Activated B cell treated with CpG ODN at 0.5 μM for 24 hours (primary cell): ENCODE results near the gene GTPBP1. TPM values are rescaled to one million over a fixed set of nuclear protein-coding genes. Genes with fewer than 3 reads are reported as not detected.

Experiments
- ATAC-seq: fragments of 200-7000 bp; cut with Tn5 transposase; one replicate; pipeline ENCODE4 v1.10.0; 2021; ENCODE audit warnings: low read depth, mild to moderate bottlenecking, moderate library complexity
- CTCF ChIA-PET: fragments of 350-600 bp; sonication (Branson Sonifier 250); formaldehyde crosslinking; loops from one replicate; lab custom pipeline; 2021; ENCODE audit warnings: antibody characterized with exemption; lab: Charles Lee
- POLR2A ChIA-PET: fragments of 350-600 bp; sonication (Branson Sonifier 250); formaldehyde crosslinking; loops from one replicate; lab custom pipeline; 2021; ENCODE audit warnings: antibody characterized with exemption; lab: Charles Lee
- DNase-seq: peaks from one replicate; pipeline ENCODE4 v3.0.0; 2022
- H3K27ac Mint-ChIP-seq: one replicate; pipeline ENCODE4 v1.8.0; 2020; ENCODE audit warnings: mixed read lengths
- H3K27me3 Mint-ChIP-seq: one replicate; pipeline ENCODE4 v1.8.0; 2021; ENCODE audit warnings: mixed read lengths
- H3K36me3 Mint-ChIP-seq: one replicate; pipeline ENCODE4 v1.8.0; 2021; ENCODE audit warnings: low read depth, mixed read lengths
- H3K4me1 Mint-ChIP-seq: one replicate; pipeline ENCODE4 v1.8.0; 2021; ENCODE audit warnings: mixed read lengths
- H3K4me3 Mint-ChIP-seq: one replicate; pipeline ENCODE4 v1.8.0; 2020; ENCODE audit warnings: mild to moderate bottlenecking, mixed read lengths
- H3K9me3 Mint-ChIP-seq: one replicate; pipeline ENCODE4 v1.8.0; 2020; ENCODE audit warnings: mixed read lengths
- intact Hi-C: fragments of 100-400 bp; cut with micrococcal nuclease; formaldehyde crosslinking; loops from one replicate; pipeline ENCODE4 v1.15.1; 2024
- total RNA-seq: library from RNA; stranded (reverse); gene quantifications from 2 replicates; pipeline ENCODE4 v1.2.3, GENCODE V29; 2022
- TF ChIP-seq, protein P1 (sequence below): fragments of 200-600 bp; IDR thresholded peaks from one replicate; pipeline ENCODE4 v1.8.0; 2022; ENCODE audit warnings: antibody characterized with exemption, mild to moderate bottlenecking

Gene GTPBP1
- total RNA-seq, 1 donor from 2014 or later: 103 TPM

- TF ChIP-seq, protein P1, sequence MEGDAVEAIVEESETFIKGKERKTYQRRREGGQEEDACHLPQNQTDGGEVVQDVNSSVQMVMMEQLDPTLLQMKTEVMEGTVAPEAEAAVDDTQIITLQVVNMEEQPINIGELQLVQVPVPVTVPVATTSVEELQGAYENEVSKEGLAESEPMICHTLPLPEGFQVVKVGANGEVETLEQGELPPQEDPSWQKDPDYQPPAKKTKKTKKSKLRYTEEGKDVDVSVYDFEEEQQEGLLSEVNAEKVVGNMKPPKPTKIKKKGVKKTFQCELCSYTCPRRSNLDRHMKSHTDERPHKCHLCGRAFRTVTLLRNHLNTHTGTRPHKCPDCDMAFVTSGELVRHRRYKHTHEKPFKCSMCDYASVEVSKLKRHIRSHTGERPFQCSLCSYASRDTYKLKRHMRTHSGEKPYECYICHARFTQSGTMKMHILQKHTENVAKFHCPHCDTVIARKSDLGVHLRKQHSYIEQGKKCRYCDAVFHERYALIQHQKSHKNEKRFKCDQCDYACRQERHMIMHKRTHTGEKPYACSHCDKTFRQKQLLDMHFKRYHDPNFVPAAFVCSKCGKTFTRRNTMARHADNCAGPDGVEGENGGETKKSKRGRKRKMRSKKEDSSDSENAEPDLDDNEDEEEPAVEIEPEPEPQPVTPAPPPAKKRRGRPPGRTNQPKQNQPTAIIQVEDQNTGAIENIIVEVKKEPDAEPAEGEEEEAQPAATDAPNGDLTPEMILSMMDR: no peak
- Mint-ChIP-seq H3K4me3 (peak overlapping the region; percentile 87), H3K4me1 (peaks cover 62% of the 10 kb centered on the region), H3K27ac (peak overlapping the region; percentile 89), H3K27me3 (no peaks in the 10 kb centered on the region), H3K9me3 (no peaks in the 10 kb centered on the region), H3K36me3 (peaks cover 14% of the 10 kb centered on the region)
- DNase-seq: no peak
- POLR2A ChIA-PET: interaction anchor here (0.5 to 3.6 kb wide), 8 partner anchors 22 to 1287 kb away, joined by 3 to 16 read pairs (median 4); partner anchors contain the start of genes GTPBP1 and RPL3
- intact Hi-C loops: loop anchor here (1.0 to 5.0 kb wide), 4 partner anchors 35 to 560 kb away; partner anchors contain the start of genes DNAL4, NPTXR and RPL3
- CTCF ChIA-PET: interaction anchor here (1.2 kb wide), 2 partner anchors 9 to 75 kb away, joined by 3 to 7 read pairs; partner anchors contain the start of gene TOMM22
- no peak for ATAC-seq
Measured at GRCh38 chr22:38756711-38757463, 51.1 kb downstream of the GTPBP1 start.

DNA sequence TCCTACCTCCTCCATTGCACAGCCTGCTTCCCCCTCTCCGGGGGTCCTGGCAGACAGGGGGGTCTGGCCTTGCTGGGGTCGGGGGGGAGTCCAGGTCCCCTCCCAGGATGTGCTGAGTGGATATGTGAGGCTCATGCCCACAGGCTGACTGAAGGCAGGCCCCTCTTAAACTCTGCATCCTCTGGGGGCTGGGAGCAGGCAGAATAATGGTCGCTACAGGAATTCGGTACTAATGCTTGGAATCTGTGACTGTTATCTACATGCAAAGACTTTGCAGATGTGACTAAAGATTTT lies 51.7 kb downstream of the GTPBP1 start:
- H3K36me3 Mint-ChIP-seq: peaks cover 9% of the 10 kb centered on the region
- H3K27me3 Mint-ChIP-seq: no peaks in the 10 kb centered on the region
- peaks cover 57% of the 10 kb centered on the region for H3K4me1 Mint-ChIP-seq
- DNase-seq: no peak
- no peak overlapping the region for H3K4me3 Mint-ChIP-seq
- no peak overlapping the region for H3K27ac Mint-ChIP-seq
- TF ChIP-seq, protein P1: no peak
- ChIA-PET CTCF (interaction anchor here (1.2 kb wide), 1 partner anchor 76 kb away, joined by 3 read pairs; the partner anchor contains the start of gene TOMM22), POLR2A (interaction anchor here (0.9 to 3.6 kb wide), 3 partner anchors 25 to 51 kb away, joined by 3 to 16 read pairs (median 4); partner anchors contain the start of gene GTPBP1)
- no peaks in the 10 kb centered on the region for H3K9me3 Mint-ChIP-seq
- no peak for ATAC-seq
- intact Hi-C loops: loop anchor here (5.0 kb wide), 3 partner anchors 35 to 560 kb away; partner anchors contain the start of genes NPTXR and RPL3

- no peaks in the 10 kb centered on the region for H3K27me3 Mint-ChIP-seq
- H3K4me3 Mint-ChIP-seq: peak overlapping the region; percentile 35
- no peaks in the 10 kb centered on the region for H3K9me3 Mint-ChIP-seq
- ATAC-seq (no peak), DNase-seq (no peak)
- H3K36me3 Mint-ChIP-seq: peaks cover 4% of the 10 kb centered on the region
- ChIA-PET POLR2A (interaction anchor here (0.6 to 1.1 kb wide), 4 partner anchors 9 to 560 kb away, joined by 3 to 7 read pairs (median 4); no protein-coding TSS in a partner anchor), CTCF (interaction anchor here (0.5 to 2.1 kb wide), 2 partner anchors 10 to 1473 kb away, joined by 3 to 5 read pairs; no protein-coding TSS in a partner anchor)
- H3K4me1 Mint-ChIP-seq: peaks cover 48% of the 10 kb centered on the region
- H3K27ac Mint-ChIP-seq: peak overlapping the region; percentile 56
- TF ChIP-seq, protein P1: no peak
- intact Hi-C loops: loop anchor here (5.0 kb wide), 3 partner anchors 36 to 559 kb away; partner anchors contain the start of genes NPTXR and RPL3
Measured at GRCh38 chr22:38758276-38758945, 52.7 kb downstream of the GTPBP1 start.

- TF ChIP-seq, protein P1: no peak
- no peak for ATAC-seq
- no peaks in the 10 kb centered on the region for H3K27me3 Mint-ChIP-seq
- intact Hi-C loops: loop anchor here (5.0 kb wide), 3 partner anchors 37 to 558 kb away; partner anchors contain the start of genes NPTXR and RPL3
- no peak for DNase-seq
- ChIA-PET CTCF (interaction anchor here (0.5 to 2.1 kb wide), 2 partner anchors 10 to 1473 kb away, joined by 3 to 5 read pairs; no protein-coding TSS in a partner anchor), POLR2A (interaction anchor here (0.6 to 1.1 kb wide), 2 partner anchors 8 to 55 kb away, joined by 4 to 7 read pairs; no protein-coding TSS in a partner anchor)
- no peaks in the 10 kb centered on the region for H3K9me3 Mint-ChIP-seq
- H3K4me3 Mint-ChIP-seq: peak overlapping the region; percentile 2
- peak overlapping the region; percentile 56 for H3K27ac Mint-ChIP-seq
- peaks cover 3% of the 10 kb centered on the region for H3K36me3 Mint-ChIP-seq
- peaks cover 42% of the 10 kb centered on the region for H3K4me1 Mint-ChIP-seq
Measured at GRCh38 chr22:38759005-38759404, 53.3 kb downstream of the GTPBP1 start.
